Measurements from ENCODE around the gene SMARCA2. TPM values are rescaled to one million over a fixed set of nuclear protein-coding genes. Genes with fewer than 3 reads are reported as not detected.

Gene SMARCA2
- total RNA-seq, 1 experiment from 2014 or later = 27.9 TPM

DNA sequence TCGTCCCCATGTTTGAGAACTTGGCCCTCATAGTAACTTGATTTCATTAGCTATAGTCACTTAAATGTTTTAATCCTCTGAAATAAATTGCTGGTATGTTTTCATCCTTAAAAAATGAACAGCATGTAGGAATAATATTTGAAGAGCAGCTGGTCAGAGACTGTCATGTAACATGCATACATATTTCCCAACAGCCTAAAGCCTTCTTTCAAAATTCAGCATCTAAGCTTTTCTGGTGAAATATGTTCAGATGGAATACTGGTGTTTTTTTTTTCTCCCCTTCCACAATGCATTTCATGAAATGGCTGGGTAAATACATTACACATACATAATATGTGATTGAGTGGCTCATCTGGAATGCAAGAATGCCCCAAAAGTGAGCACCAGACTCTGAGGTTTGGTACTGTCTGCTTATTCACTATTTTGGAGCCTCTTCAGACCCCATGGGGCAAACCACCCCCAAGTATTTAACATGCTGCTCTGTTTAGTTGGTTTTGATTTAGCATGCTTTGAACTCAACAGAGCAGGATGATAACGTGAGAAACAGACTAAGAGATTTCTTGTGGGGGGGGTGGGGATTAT lies 94.0 kb downstream of the SMARCA2 start:
- H3K9me3 ChIP-seq (ENCODE audit: low read length) = no peaks in the 10 kb centered on the region
- ChIA-PET CTCF (no interaction called here), POLR2A (ENCODE audit: unreplicated experiment) (no interaction called here)
- H4K20me1 ChIP-seq (ENCODE audit: low read length) = no peaks in the 10 kb centered on the region
- TF ChIP-seq, protein P1, sequence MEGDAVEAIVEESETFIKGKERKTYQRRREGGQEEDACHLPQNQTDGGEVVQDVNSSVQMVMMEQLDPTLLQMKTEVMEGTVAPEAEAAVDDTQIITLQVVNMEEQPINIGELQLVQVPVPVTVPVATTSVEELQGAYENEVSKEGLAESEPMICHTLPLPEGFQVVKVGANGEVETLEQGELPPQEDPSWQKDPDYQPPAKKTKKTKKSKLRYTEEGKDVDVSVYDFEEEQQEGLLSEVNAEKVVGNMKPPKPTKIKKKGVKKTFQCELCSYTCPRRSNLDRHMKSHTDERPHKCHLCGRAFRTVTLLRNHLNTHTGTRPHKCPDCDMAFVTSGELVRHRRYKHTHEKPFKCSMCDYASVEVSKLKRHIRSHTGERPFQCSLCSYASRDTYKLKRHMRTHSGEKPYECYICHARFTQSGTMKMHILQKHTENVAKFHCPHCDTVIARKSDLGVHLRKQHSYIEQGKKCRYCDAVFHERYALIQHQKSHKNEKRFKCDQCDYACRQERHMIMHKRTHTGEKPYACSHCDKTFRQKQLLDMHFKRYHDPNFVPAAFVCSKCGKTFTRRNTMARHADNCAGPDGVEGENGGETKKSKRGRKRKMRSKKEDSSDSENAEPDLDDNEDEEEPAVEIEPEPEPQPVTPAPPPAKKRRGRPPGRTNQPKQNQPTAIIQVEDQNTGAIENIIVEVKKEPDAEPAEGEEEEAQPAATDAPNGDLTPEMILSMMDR (conservative IDR thresholded peaks at IDR 0.05; ENCODE audit: low read depth, low read length) = no peak
- TF ChIP-seq EZH2 (IDR thresholded peaks at IDR 0.05; ENCODE audit: low read length, unreplicated experiment) (no peak), EZH2phosphoT487 (IDR thresholded peaks at IDR 0.05; ENCODE audit: borderline replicate concordance, low read length) (no peak)
- no peaks in the 10 kb centered on the region for H3K79me2 ChIP-seq (ENCODE audit: low read length)
- H3K27ac ChIP-seq (ENCODE audit: low read length) = no peak overlapping the region
- ATAC-seq (no peak), DNase-seq (no peak)
- no peak overlapping the region for H3K9ac ChIP-seq (ENCODE audit: low read length)
- H3K36me3 ChIP-seq (ENCODE audit: low read depth, low read length) = no peaks in the 10 kb centered on the region
- intact Hi-C loops (cut with micrococcal nuclease) = no loop called here
- H3K4me2 ChIP-seq (ENCODE audit: low read length) = no peak overlapping the region
- no TSS peak for BruUV-seq (replicated peaks)
- no peaks in the 10 kb centered on the region for H3K4me1 ChIP-seq (ENCODE audit: insufficient read depth, low read length)
- H3F3A ChIP-seq (ENCODE audit: low read length, unreplicated experiment) = no peaks in the 10 kb centered on the region
- H2AFZ ChIP-seq (ENCODE audit: low read length) = no peak overlapping the region
- H3K27me3 ChIP-seq (ENCODE audit: low read length) = no peaks in the 10 kb centered on the region
- no peaks in the 10 kb centered on the region for H3K9me2 ChIP-seq (replicated peaks; ENCODE audit: low read length)
- H3K4me3 ChIP-seq (ENCODE audit: low read length) = no peak overlapping the region

DNA sequence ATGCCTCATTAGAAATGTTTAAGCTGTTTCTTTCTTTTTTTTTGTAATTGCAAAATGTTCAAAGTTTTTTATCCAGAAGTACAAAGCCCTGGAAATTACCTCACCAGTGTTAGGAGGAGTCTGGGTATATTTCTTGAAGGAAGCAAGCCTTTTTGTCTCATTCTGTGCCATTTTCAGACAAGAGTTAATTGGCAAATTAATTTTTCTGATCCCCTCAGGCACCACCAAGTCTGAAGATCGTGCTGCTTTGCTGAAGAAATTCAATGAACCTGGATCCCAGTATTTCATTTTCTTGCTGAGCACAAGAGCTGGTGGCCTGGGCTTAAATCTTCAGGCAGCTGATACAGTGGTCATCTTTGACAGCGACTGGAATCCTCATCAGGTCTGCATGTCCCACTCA lies 94.9 kb downstream of the SMARCA2 start:
- DNase-seq (no peak), ATAC-seq (no peak)
- Histone ChIP-seq H2AFZ (ENCODE audit: low read length) (no peak overlapping the region), H3K27ac (ENCODE audit: low read length) (no peak overlapping the region), H4K20me1 (ENCODE audit: low read length) (no peaks in the 10 kb centered on the region), H3K36me3 (ENCODE audit: low read depth, low read length) (no peaks in the 10 kb centered on the region), H3K4me3 (ENCODE audit: low read length) (no peak overlapping the region), H3K9ac (ENCODE audit: low read length) (no peak overlapping the region), H3K27me3 (ENCODE audit: low read length) (no peaks in the 10 kb centered on the region), H3K4me2 (ENCODE audit: low read length) (no peak overlapping the region), H3F3A (ENCODE audit: low read length, unreplicated experiment) (no peaks in the 10 kb centered on the region), H3K4me1 (ENCODE audit: insufficient read depth, low read length) (no peaks in the 10 kb centered on the region), H3K9me2 (replicated peaks; ENCODE audit: low read length) (no peaks in the 10 kb centered on the region), H3K79me2 (ENCODE audit: low read length) (no peaks in the 10 kb centered on the region), H3K9me3 (ENCODE audit: low read length) (no peaks in the 10 kb centered on the region)
- no TSS peak for BruUV-seq (replicated peaks)
- POLR2A ChIA-PET (ENCODE audit: unreplicated experiment) = no interaction called here
- TF ChIP-seq EZH2phosphoT487 (IDR thresholded peaks at IDR 0.05; ENCODE audit: borderline replicate concordance, low read length) = no peak
- TF ChIP-seq EZH2 (IDR thresholded peaks at IDR 0.05; ENCODE audit: low read length, unreplicated experiment) = no peak
- TF ChIP-seq, protein P1 (conservative IDR thresholded peaks at IDR 0.05; ENCODE audit: low read depth, low read length) = no peak
- CTCF ChIA-PET = no interaction called here
- intact Hi-C loops (cut with micrococcal nuclease) = no loop called here

DNA sequence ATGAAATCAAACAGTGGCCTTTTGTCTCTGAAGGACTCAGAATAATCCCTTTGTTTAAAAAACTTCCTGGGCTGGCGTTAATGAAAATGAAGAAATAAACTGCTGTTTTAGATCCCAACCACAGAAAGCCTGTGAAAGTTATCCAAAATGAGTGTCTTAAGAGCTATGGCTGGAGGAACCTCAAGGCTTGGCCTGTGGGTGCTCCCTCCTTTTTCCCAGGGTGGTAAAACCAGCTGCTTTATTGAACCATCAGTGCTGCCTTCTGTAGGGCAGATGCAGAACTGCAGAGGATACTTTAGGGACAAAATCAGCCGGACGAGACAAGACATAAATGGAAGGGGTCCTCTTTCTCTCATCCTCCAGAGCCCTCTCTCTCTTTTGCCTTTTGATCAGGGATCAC lies 100.9 kb downstream of the SMARCA2 start:
- BruUV-seq (replicated peaks) = no TSS peak
- Histone ChIP-seq H3K9ac (ENCODE audit: low read length) (no peak overlapping the region), H3K9me3 (ENCODE audit: low read length) (no peaks in the 10 kb centered on the region), H3K27ac (ENCODE audit: low read length) (no peak overlapping the region), H3K4me1 (ENCODE audit: insufficient read depth, low read length) (no peaks in the 10 kb centered on the region), H3K9me2 (replicated peaks; ENCODE audit: low read length) (no peaks in the 10 kb centered on the region), H3K79me2 (ENCODE audit: low read length) (no peaks in the 10 kb centered on the region), H3K4me3 (ENCODE audit: low read length) (no peak overlapping the region), H3K36me3 (ENCODE audit: low read depth, low read length) (no peaks in the 10 kb centered on the region), H4K20me1 (ENCODE audit: low read length) (no peaks in the 10 kb centered on the region), H3K4me2 (ENCODE audit: low read length) (no peak overlapping the region), H3F3A (ENCODE audit: low read length, unreplicated experiment) (no peaks in the 10 kb centered on the region), H3K27me3 (ENCODE audit: low read length) (no peaks in the 10 kb centered on the region), H2AFZ (ENCODE audit: low read length) (no peak overlapping the region)
- POLR2A ChIA-PET (ENCODE audit: unreplicated experiment) = no interaction called here
- CTCF ChIA-PET = no interaction called here
- ATAC-seq (no peak; the same call in 1 of the 2 replicates), DNase-seq (peak; percentile 40)
- TF ChIP-seq, protein P1 (conservative IDR thresholded peaks at IDR 0.05; ENCODE audit: low read depth, low read length) = peak; percentile 57
- TF ChIP-seq EZH2phosphoT487 (IDR thresholded peaks at IDR 0.05; ENCODE audit: borderline replicate concordance, low read length) (no peak), EZH2 (IDR thresholded peaks at IDR 0.05; ENCODE audit: low read length, unreplicated experiment) (no peak)
- intact Hi-C loops (cut with micrococcal nuclease) = no loop called here

All from PC-3 (cell line).